GM23248 (cell line): Measurements from ENCODE around the gene ZNF22. TPM values are rescaled to one million over a fixed set of nuclear protein-coding genes. Genes with fewer than 3 reads are reported as not detected.

Source experiments
- DNase-seq: peaks from one replicate; pipeline ENCODE4 v3.0.0-alpha.2; 2015
- H2AFZ ChIP-seq: fragments of 200-600 bp; sonication (generic); 2 replicates; pipeline ENCODE4 v1.6.1; 2016; ENCODE audit warnings: antibody characterized with exemption
- H3F3A ChIP-seq: fragments of 200-600 bp; sonication (generic); 2 replicates; pipeline ENCODE4 v1.6.1; 2016; ENCODE audit warnings: mild to moderate bottlenecking, antibody characterized with exemption, mixed run types; ENCODE audit not compliant: insufficient read depth
- H3K27ac ChIP-seq: fragments of 200-600 bp; sonication (generic); 2 replicates; pipeline ENCODE4 v1.5.1; 2016; ENCODE audit warnings: mild to moderate bottlenecking
- H3K27me3 ChIP-seq: fragments of 200-600 bp; sonication (generic); replicated peaks from 2 replicates; pipeline ENCODE4 v1.6.1; 2016; ENCODE audit warnings: mild to moderate bottlenecking; ENCODE audit not compliant: insufficient read depth
- H3K36me3 ChIP-seq: fragments of 200-600 bp; sonication (generic); 2 replicates; pipeline ENCODE4 v1.6.1; 2016; ENCODE audit warnings: low read depth, mild to moderate bottlenecking
- H3K4me1 ChIP-seq: fragments of 200-600 bp; sonication (generic); 2 replicates; pipeline ENCODE4 v1.6.1; 2016; ENCODE audit warnings: mild to moderate bottlenecking; ENCODE audit not compliant: insufficient read depth
- H3K4me2 ChIP-seq: fragments of 200-600 bp; sonication (generic); one replicate; pipeline ENCODE4 v1.6.1; 2016; ENCODE audit warnings: mild to moderate bottlenecking; ENCODE audit not compliant: unreplicated experiment
- H3K4me3 ChIP-seq: fragments of 200-600 bp; sonication (generic); 2 replicates; pipeline ENCODE4 v1.5.1; 2016; ENCODE audit warnings: mild to moderate bottlenecking
- H3K79me2 ChIP-seq: fragments of 200-600 bp; sonication (generic); 2 replicates; pipeline ENCODE4 v1.6.1; 2016; ENCODE audit warnings: mild to moderate bottlenecking; ENCODE audit not compliant: insufficient read depth
- H3K9ac ChIP-seq: fragments of 200-600 bp; sonication (generic); 2 replicates; pipeline ENCODE4 v1.6.1; 2016; ENCODE audit warnings: mild to moderate bottlenecking
- H3K9me2 ChIP-seq: fragments of 200-600 bp; sonication (generic); 2 replicates; pipeline ENCODE4 v1.6.1; 2016; ENCODE audit warnings: mixed run types, mild to moderate bottlenecking, moderate library complexity; ENCODE audit not compliant: insufficient read depth
- H3K9me3 ChIP-seq: fragments of 200-600 bp; sonication (generic); one replicate; pipeline ENCODE4 v1.6.1; 2017; ENCODE audit warnings: low read depth
- H4K20me1 ChIP-seq: fragments of 200-600 bp; sonication (generic); 2 replicates; pipeline ENCODE4 v1.6.0; 2016; ENCODE audit not compliant: insufficient read depth
- EZH2 ChIP-seq: fragments of 200-600 bp; sonication (generic); IDR thresholded peaks from 2 replicates; pipeline ENCODE4 v1.6.1; 2018; ENCODE audit warnings: antibody characterized with exemption, mild to moderate bottlenecking; ENCODE audit not compliant: insufficient read depth, poor library complexity, severe bottlenecking
- EZH2phosphoT487 ChIP-seq: fragments of 200-600 bp; sonication (generic); IDR thresholded peaks from 2 replicates; pipeline ENCODE4 v1.6.1; 2018; ENCODE audit warnings: antibody characterized with exemption, moderate library complexity, mild to moderate bottlenecking, low read depth; ENCODE audit not compliant: insufficient read depth
- WGBS, 2 experiments: methylation state at CpG; one replicate each; pipeline ENCODE4 v1.1.6; 2015 to 2017; ENCODE audit warnings: low lambda C conversion rate in 2 of 2, low coverage in 1 of 2; ENCODE audit errors: missing lambda C conversion rate in 2 of 2; 5-methylcytosine and 5-hydroxymethylcytosine counted together
- in situ Hi-C: fragments of 300-500 bp; cut with MboI; formaldehyde crosslinking; loops from 2 replicates; pipeline ENCODE4 v1.15.0; 2020
- polyA plus RNA-seq: library from polyadenylated mRNA; unstranded; fragments of >200 nt; fragmentation: Nextera tagmentation; extraction: Ambion mirVana; gene quantifications from 2 replicates; pipeline ENCODE4 v1.2.1, GENCODE V29; 2016
- total RNA-seq: library from RNA; depleted of rRNA; stranded (reverse); fragments of >200 nt; shearing (Covaris generic); gene quantifications from 2 replicates; pipeline ENCODE4 v1.2.3, GENCODE V29; 2014

ZNF22 gene
- total and polyA plus RNA-seq, 2 experiments from 2014 or later: 15.5 to 17.3 TPM

- H3K9ac ChIP-seq: no peak overlapping the region
- H3K4me1 ChIP-seq: no peaks in the 10 kb centered on the region
- H3K4me3 ChIP-seq: no peak overlapping the region
- H3K9me2 ChIP-seq: no peaks in the 10 kb centered on the region
- H3F3A ChIP-seq: peaks cover 1% of the 10 kb centered on the region; the same call in 1 of the 2 replicates
- no peaks in the 10 kb centered on the region for H3K27me3 ChIP-seq
- in situ Hi-C loops: no loop called here
- no peaks in the 10 kb centered on the region for H3K79me2 ChIP-seq
- no peak overlapping the region for H2AFZ ChIP-seq
- no peaks in the 10 kb centered on the region for H4K20me1 ChIP-seq
- H3K36me3 ChIP-seq: no peaks in the 10 kb centered on the region
- WGBS, 2 experiments: 69 to 70% methylated on average over 13 to 15 of the region's 15 CpGs
- DNase-seq: no peak
- TF ChIP-seq EZH2 (no peak), EZH2phosphoT487 (no peak)
- no peaks in the 10 kb centered on the region for H3K9me3 ChIP-seq
- H3K4me2 ChIP-seq: no peak overlapping the region
- H3K27ac ChIP-seq: no peak overlapping the region
These were observed 36.7 kb upstream of the ZNF22 start for GRCh38 chr10:44963772-44964633.

GRCh38 chr10:44965104-44965503 lies 35.6 kb upstream of the ZNF22 start:
- Histone ChIP-seq H3K9me3 (no peaks in the 10 kb centered on the region), H3K79me2 (no peaks in the 10 kb centered on the region), H3K4me3 (no peak overlapping the region), H2AFZ (no peak overlapping the region), H3K36me3 (no peaks in the 10 kb centered on the region), H3K9me2 (no peaks in the 10 kb centered on the region), H3K27me3 (no peaks in the 10 kb centered on the region), H3K9ac (no peak overlapping the region), H3F3A (no peaks in the 10 kb centered on the region), H3K27ac (no peak overlapping the region), H3K4me2 (no peak overlapping the region), H4K20me1 (no peaks in the 10 kb centered on the region), H3K4me1 (no peaks in the 10 kb centered on the region)
- in situ Hi-C loops: no loop called here
- WGBS, 2 experiments: 93 to 94% methylated on average over 1 of the region's 1 CpG
- no peak for DNase-seq
- TF ChIP-seq EZH2phosphoT487: no peak
- TF ChIP-seq EZH2: no peak

GRCh38 chr10:44965651-44966097 lies 35.0 kb upstream of the ZNF22 start:
- Histone ChIP-seq H4K20me1 (no peaks in the 10 kb centered on the region), H3K4me3 (no peak overlapping the region), H3K4me1 (no peaks in the 10 kb centered on the region), H3K79me2 (no peaks in the 10 kb centered on the region), H2AFZ (no peak overlapping the region), H3K4me2 (no peak overlapping the region), H3K36me3 (no peaks in the 10 kb centered on the region), H3K27ac (no peak overlapping the region), H3K9me2 (no peaks in the 10 kb centered on the region), H3K9ac (no peak overlapping the region), H3K27me3 (no peaks in the 10 kb centered on the region), H3K9me3 (no peaks in the 10 kb centered on the region), H3F3A (no peaks in the 10 kb centered on the region)
- DNase-seq: no peak
- 85 to 90% methylated on average over 6 of the region's 6 CpGs for whole genome bisulfite sequencing, 2 experiments
- no peak for TF ChIP-seq EZH2phosphoT487
- no peak for TF ChIP-seq EZH2
- in situ Hi-C loops: no loop called here

- no peak overlapping the region for H3K9ac ChIP-seq
- DNase-seq: no peak
- in situ Hi-C loops: no loop called here
These were observed 34.5 kb upstream of the ZNF22 start for GRCh38 chr10:44966129-44966815.

More at GRCh38 chr10:44966129-44966815, 34.5 kb upstream of the ZNF22 start:
- Histone ChIP-seq H3F3A (no peaks in the 10 kb centered on the region), H3K79me2 (no peaks in the 10 kb centered on the region), H3K9me2 (no peaks in the 10 kb centered on the region), H3K4me3 (no peak overlapping the region), H3K9me3 (no peaks in the 10 kb centered on the region), H4K20me1 (no peaks in the 10 kb centered on the region), H3K27ac (no peak overlapping the region), H3K36me3 (no peaks in the 10 kb centered on the region), H3K4me1 (no peaks in the 10 kb centered on the region), H2AFZ (no peak overlapping the region), H3K27me3 (no peaks in the 10 kb centered on the region), H3K4me2 (no peak overlapping the region)
- no peak for TF ChIP-seq EZH2
- TF ChIP-seq EZH2phosphoT487: no peak
- WGBS, 2 experiments: 79 to 80% methylated on average over 8 of the region's 8 CpGs
